Lung (tissue), 12 donors: ENCODE results near the gene VTI1A. TPM values are rescaled to one million over a fixed set of nuclear protein-coding genes. Genes with fewer than 3 reads are reported as not detected.

ENCODE experiments used
- ATAC-seq: fragments of 200-7000 bp; cut with Tn5 transposase; one replicate; pipeline ENCODE4 v1.9.1; 2020; ENCODE audit warnings: moderate number of reproducible peaks; ENCODE audit not compliant: insufficient read depth, low FRiP score
- DNase-seq, 3 donors: peaks; one replicate each; pipeline ENCODE4 v3.0.0-alpha.2; 2013 to 2017
- H3K27ac ChIP-seq, 2 donors: one replicate each; pipeline ENCODE4 v1.5.1; 2013; ENCODE audit warnings: mild to moderate bottlenecking in 2 of 2, moderate library complexity in 2 of 2, control low read depth in 1 of 2, inconsistent platforms in 1 of 2, low read depth in 1 of 2, low read length in 1 of 2
- H3K27me3 ChIP-seq, 3 donors: one replicate each; pipeline ENCODE4 v1.5.1; 2013; ENCODE audit warnings: low read length in 2 of 3; ENCODE audit not compliant: control insufficient read depth in 3 of 3, insufficient read depth in 3 of 3
- H3K36me3 ChIP-seq, 4 donors: one replicate each; pipeline ENCODE4 v1.5.1; 2013; ENCODE audit warnings: low read length in 4 of 4, mild to moderate bottlenecking in 1 of 4, moderate library complexity in 1 of 4; ENCODE audit not compliant: control insufficient read depth in 4 of 4, insufficient read depth in 4 of 4
- H3K4me1 ChIP-seq, 5 donors: one replicate each; pipeline ENCODE4 v1.5.1; 2013; ENCODE audit warnings: low read length in 5 of 5, mild to moderate bottlenecking in 2 of 5, moderate library complexity in 1 of 5; ENCODE audit not compliant: control insufficient read depth in 5 of 5, insufficient read depth in 5 of 5
- H3K4me3 ChIP-seq: one replicate; pipeline ENCODE4 v1.5.1; 2013; ENCODE audit warnings: mild to moderate bottlenecking, control low read depth, moderate library complexity
- H3K9ac ChIP-seq, 2 donors: one replicate each; pipeline ENCODE4 v1.5.1; 2013; ENCODE audit warnings: low read length in 2 of 2, control low read depth in 1 of 2; ENCODE audit not compliant: insufficient read depth in 1 of 2
- H3K9me3 ChIP-seq, 4 donors: one replicate each; pipeline ENCODE4 v1.5.1; 2013; ENCODE audit warnings: low read length in 3 of 4, mild to moderate bottlenecking in 1 of 4, moderate library complexity in 1 of 4; ENCODE audit not compliant: control insufficient read depth in 4 of 4, insufficient read depth in 3 of 4
- CTCF ChIP-seq: IDR thresholded peaks from 2 replicates; pipeline ENCODE4 v1.5.1; 2012; ENCODE audit warnings: mild to moderate bottlenecking; ENCODE audit errors: control extremely low read depth, extremely low read depth
- WGBS, 2 donors: extraction: QIAGEN DNeasy Blood & Tissue Kit; methylation state at CpG; one replicate each; pipeline ENCODE4 v1.1.7; 2013; 5-methylcytosine and 5-hydroxymethylcytosine counted together
- polyA plus RNA-seq, 2 donors: library from polyadenylated mRNA; stranded (reverse); fragments of 200-250 nt; gene quantifications; one replicate each; pipeline ENCODE4 v1.2.1, GENCODE V29; 2013
- total RNA-seq, 2 donors: library from RNA; depleted of rRNA in 1 of 2; stranded (reverse); fragments of >200 nt in 1 of 2; gene quantifications; one replicate each; pipeline ENCODE4 v1.2.1, GENCODE V29; 2014 to 2021
- donor health status: control.
- donor health status: control.
- donor health status: Bipolar disorder and iron deficiency.
- donor health status: healthy.
- donor health status: DM: yes; HTN: yes; CAD: no.

VTI1A gene
- total and polyA plus RNA-seq, 4 donors = 9.2 to 48.2 (median 28.4) TPM

- DNase-seq (peak in 1 of 3 donors; percentile 31), ATAC-seq (no peak)
- no peak overlapping the region for H3K9ac ChIP-seq
- WGBS, 2 donors = 94 to 96% methylated on average over 8 of the region's 8 CpGs
- H3K9me3 ChIP-seq = no peaks in the 10 kb centered on the region
- no peaks in the 10 kb centered on the region for H3K36me3 ChIP-seq
- no peaks in the 10 kb centered on the region for H3K27me3 ChIP-seq
- no peak overlapping the region for H3K4me3 ChIP-seq
- peaks cover 0 to 23% (median 6%) of the 10 kb centered on the region in 5 donors for H3K4me1 ChIP-seq
- no peak overlapping the region for H3K27ac ChIP-seq
- no peak for TF ChIP-seq CTCF
Observed at GRCh38 chr10:112797197-112797596, 350.2 kb downstream of the VTI1A start.

DNA sequence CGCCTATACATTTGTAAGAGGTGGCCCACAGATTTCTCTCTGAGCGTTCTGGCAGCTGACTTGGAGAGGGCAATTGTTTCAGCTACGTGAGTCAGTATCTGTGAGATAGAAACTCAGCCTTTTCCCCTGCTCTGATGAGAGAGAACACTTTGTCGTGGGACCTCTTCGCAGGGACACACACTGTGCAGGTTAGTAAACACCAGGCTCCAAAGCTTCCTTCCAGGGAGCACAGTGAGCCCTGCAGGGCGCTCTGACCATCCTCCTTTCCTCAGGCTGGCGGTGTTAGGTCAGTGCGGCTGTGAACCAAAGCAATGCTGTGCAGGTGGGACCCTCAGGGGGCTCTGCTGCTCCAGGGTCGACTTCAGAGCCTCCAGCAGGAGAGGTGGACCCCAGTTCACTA is 350.8 kb downstream of the VTI1A start:
- Histone ChIP-seq H3K9ac (no peak overlapping the region), H3K27ac (no peak overlapping the region), H3K27me3 (no peaks in the 10 kb centered on the region), H3K4me3 (no peak overlapping the region), H3K4me1 (peaks cover 0 to 16% (median 7%) of the 10 kb centered on the region in 5 donors), H3K9me3 (no peaks in the 10 kb centered on the region), H3K36me3 (no peaks in the 10 kb centered on the region)
- WGBS, 2 donors = 91 to 93% methylated on average over 9 of the region's 9 CpGs
- no peak for TF ChIP-seq CTCF
- DNase-seq (no peak), ATAC-seq (no peak)

DNA sequence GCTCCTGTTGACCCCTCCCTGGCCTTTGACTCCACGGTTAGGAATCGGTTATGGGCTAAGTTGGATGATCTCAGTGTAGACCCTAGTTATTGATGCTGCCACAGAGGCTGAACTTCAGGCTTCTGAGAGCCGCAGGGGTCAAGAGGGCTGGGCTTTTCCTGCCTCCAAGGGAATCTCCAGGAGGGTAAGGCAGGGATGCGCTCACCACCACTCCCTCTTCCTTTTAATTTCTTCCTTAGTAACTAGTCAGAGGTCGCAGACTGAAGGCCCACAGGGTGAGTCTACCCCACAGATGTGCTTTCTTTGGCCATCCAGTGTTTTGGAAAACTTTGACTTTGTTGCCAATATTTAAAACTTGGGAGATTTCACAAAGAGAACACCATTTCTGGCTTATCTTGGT is 352.0 kb downstream of the VTI1A start:
- 94 to 97% methylated on average over 5 of the region's 5 CpGs for WGBS, 2 donors
- ATAC-seq = no peak
- H3K36me3 ChIP-seq = no peaks in the 10 kb centered on the region
- H3K9me3 ChIP-seq = no peaks in the 10 kb centered on the region
- no peak for TF ChIP-seq CTCF
- no peak overlapping the region for H3K9ac ChIP-seq
- H3K27ac ChIP-seq = no peak overlapping the region
- H3K27me3 ChIP-seq = no peaks in the 10 kb centered on the region
- no peak for DNase-seq
- peaks cover 0 to 8% (median 0%) of the 10 kb centered on the region in 5 donors for H3K4me1 ChIP-seq
- H3K4me3 ChIP-seq = no peak overlapping the region
